H1 (cell line): Measurements from ENCODE around the gene NR2C2. TPM values are rescaled to one million over a fixed set of nuclear protein-coding genes. Genes with fewer than 3 reads are reported as not detected.

ENCODE experiments used
- CTCF ChIA-PET: fragments of 300-600 bp; sonication (Branson Sonifier 250); formaldehyde crosslinking; loops from one replicate; lab custom pipeline; 2021; ENCODE audit not compliant: partially characterized antibody; lab: Charles Lee
- POLR2A ChIA-PET: fragments of 300-600 bp; sonication (Branson Sonifier 250); formaldehyde crosslinking; loops from one replicate; lab custom pipeline; 2021; ENCODE audit warnings: inconsistent platforms; ENCODE audit not compliant: partially characterized antibody; lab: Charles Lee
- DNase-seq, 2 experiments: peaks; one replicate each; pipeline versions ENCODE4 v3.0.0 to v3.0.0-alpha.2; 2010 to 2022; ENCODE audit warnings: low spot score in 2 of 2, low read depth in 1 of 2, mixed read lengths in 1 of 2
- FAIRE-seq: peaks from 2 replicates; lab custom pipeline; 2011; peaks lifted over from hg19 to GRCh38; lab: Jason Lieb, UNC
- H2AFZ ChIP-seq: 2 replicates; pipeline ENCODE4 v1.8.1; 2012; ENCODE audit warnings: low read length, inconsistent platforms
- H2AK5ac ChIP-seq: 2 replicates; pipeline ENCODE4 v1.6.1; 2013; ENCODE audit warnings: low read depth, low read length
- H2BK120ac ChIP-seq: replicated peaks from 2 replicates; pipeline ENCODE3; 2013; ENCODE audit warnings: low read depth, low read length, inconsistent platforms
- H2BK12ac ChIP-seq: 2 replicates; pipeline ENCODE4 v1.6.1; 2013; ENCODE audit warnings: low read depth, low read length
- H2BK15ac ChIP-seq: 2 replicates; pipeline ENCODE4 v1.6.1; 2013; ENCODE audit warnings: low read length
- H2BK20ac ChIP-seq: 2 replicates; pipeline ENCODE4 v1.6.1; 2013; ENCODE audit warnings: low read length
- H2BK5ac ChIP-seq: 2 replicates; pipeline ENCODE4 v1.6.1; 2013; ENCODE audit warnings: low read depth, low read length
- H3K14ac ChIP-seq: 2 replicates; pipeline ENCODE4 v1.6.1; 2013; ENCODE audit warnings: inconsistent platforms; ENCODE audit not compliant: insufficient read length
- H3K18ac ChIP-seq: 2 replicates; pipeline ENCODE4 v1.6.1; 2013; ENCODE audit warnings: low read length; ENCODE audit errors: extremely low read depth
- H3K23ac ChIP-seq: 2 replicates; pipeline ENCODE4 v1.6.1; 2013; ENCODE audit warnings: inconsistent platforms; ENCODE audit not compliant: insufficient read length
- H3K23me2 ChIP-seq: 2 replicates; pipeline ENCODE4 v1.6.1; 2013; ENCODE audit warnings: low read depth, low read length
- H3K27ac ChIP-seq: 2 replicates; pipeline ENCODE4 v1.6.1; 2011; ENCODE audit warnings: low read depth, low read length, inconsistent platforms
- H3K27me3 ChIP-seq, 4 experiments: replicated peaks in 1 of 4; 1 replicate in 1 of 4; 2 replicates in 3 of 4; pipeline versions ENCODE4 v1.6.1 to v1.8.1; 2011 to 2013; ENCODE audit warnings: low read length in 3 of 4, mild to moderate bottlenecking in 3 of 4, inconsistent platforms in 2 of 4, mixed read lengths in 2 of 4, moderate library complexity in 1 of 4; ENCODE audit not compliant: control insufficient read depth in 3 of 4, insufficient read depth in 3 of 4; ENCODE audit errors: extremely low read depth in 1 of 4
- H3K36me3 ChIP-seq, 4 experiments: 2 replicates each; pipeline versions ENCODE4 v1.6.1 to v1.8.1; 2011 to 2013; ENCODE audit warnings: mild to moderate bottlenecking in 4 of 4, low read length in 3 of 4, moderate library complexity in 2 of 4, control low read depth in 1 of 4, inconsistent platforms in 1 of 4; ENCODE audit not compliant: insufficient read depth in 4 of 4, control insufficient read depth in 2 of 4
- H3K4ac ChIP-seq: replicated peaks from 2 replicates; pipeline ENCODE3; 2013; ENCODE audit warnings: low read length, low read depth, mixed read lengths, inconsistent platforms; ENCODE audit not compliant: insufficient read length
- H3K4me1 ChIP-seq, 4 experiments: replicated peaks in 1 of 4; 1 replicate in 1 of 4; 2 replicates in 3 of 4; pipeline versions ENCODE4 v1.6.1 to v1.8.1; 2011 to 2013; ENCODE audit warnings: low read length in 3 of 4, inconsistent platforms in 2 of 4, mixed read lengths in 1 of 4; ENCODE audit not compliant: insufficient read depth in 4 of 4, control insufficient read depth in 3 of 4
- H3K4me2 ChIP-seq, 2 experiments: 2 replicates each; pipeline versions ENCODE4 v1.6.1 to v1.8.1; 2011 to 2013; ENCODE audit warnings: low read depth in 2 of 2, low read length in 2 of 2, control low read depth in 1 of 2, inconsistent platforms in 1 of 2, mild to moderate bottlenecking in 1 of 2; ENCODE audit not compliant: insufficient read depth in 1 of 2
- H3K4me3 ChIP-seq, 4 experiments: fragments of 200-600, 300-600 bp in 1 of 4; sonication (generic), shearing (Covaris generic), sonication (Bioruptor Twin) in 1 of 4; 2 replicates each; pipeline versions ENCODE4 v1.5.1 to v1.8.1; 2011 to 2016; ENCODE audit warnings: low read length in 4 of 4, low read depth in 3 of 4, control low read depth in 2 of 4, inconsistent platforms in 2 of 4, mild to moderate bottlenecking in 2 of 4, mixed read lengths in 1 of 4, moderate library complexity in 1 of 4; ENCODE audit not compliant: insufficient read depth in 2 of 4; ENCODE audit errors: extremely low read depth in 1 of 4
- H3K56ac ChIP-seq: replicated peaks from 2 replicates; pipeline ENCODE3; 2013; ENCODE audit warnings: low read depth, mild to moderate bottlenecking, mixed read lengths, low read length, inconsistent platforms; ENCODE audit not compliant: insufficient read length
- H3K79me1 ChIP-seq: 2 replicates; pipeline ENCODE4 v1.6.1; 2013; ENCODE audit warnings: low read depth, low read length, control low read depth
- H3K79me2 ChIP-seq, 2 experiments: 2 replicates each; pipeline versions ENCODE4 v1.6.1 to v1.8.1; 2012 to 2013; ENCODE audit warnings: low read length in 2 of 2, mild to moderate bottlenecking in 2 of 2, inconsistent platforms in 1 of 2; ENCODE audit not compliant: insufficient read depth in 2 of 2, control insufficient read depth in 1 of 2
- H3K9ac ChIP-seq, 4 experiments: replicated peaks in 1 of 4; 1 replicate in 1 of 4; 2 replicates in 3 of 4; pipeline versions ENCODE4 v1.6.1 to v1.8.1; 2011 to 2013; ENCODE audit warnings: low read depth in 3 of 4, low read length in 3 of 4, control low read depth in 2 of 4, mild to moderate bottlenecking in 2 of 4, moderate library complexity in 2 of 4, inconsistent platforms in 1 of 4; ENCODE audit errors: extremely low read depth in 1 of 4
- H3K9me3 ChIP-seq, 2 experiments: 2 replicates each; pipeline versions ENCODE4 v1.6.1 to v1.8.1; 2012 to 2013; ENCODE audit warnings: mild to moderate bottlenecking in 2 of 2, moderate library complexity in 2 of 2, control low read depth in 1 of 2, inconsistent platforms in 1 of 2, low read depth in 1 of 2, low read length in 1 of 2, mixed read lengths in 1 of 2; ENCODE audit not compliant: insufficient read depth in 2 of 2
- H4K20me1 ChIP-seq, 2 experiments: replicated peaks in 1 of 2; 2 replicates each; pipeline versions ENCODE3 to v1.8.1; 2011 to 2013; ENCODE audit warnings: inconsistent platforms in 2 of 2, low read length in 2 of 2, mild to moderate bottlenecking in 1 of 2; ENCODE audit not compliant: insufficient read depth in 2 of 2, control insufficient read depth in 1 of 2
- H4K5ac ChIP-seq: 2 replicates; pipeline ENCODE4 v1.6.1; 2013; ENCODE audit warnings: low read length, low read depth, mixed read lengths, inconsistent platforms; ENCODE audit not compliant: insufficient read length
- H4K8ac ChIP-seq: 2 replicates; pipeline ENCODE4 v1.8.0; 2013; ENCODE audit warnings: mild to moderate bottlenecking, moderate library complexity, low read length, inconsistent platforms; ENCODE audit not compliant: insufficient read depth; ENCODE audit errors: extremely low read depth
- H4K91ac ChIP-seq: replicated peaks from 2 replicates; pipeline ENCODE3; 2013; ENCODE audit warnings: low read length, mixed read lengths, inconsistent platforms; ENCODE audit not compliant: insufficient read length
- ASH2L ChIP-seq: fragments of 200-600, 300-600 bp; sonication (generic); IDR thresholded peaks from one replicate; pipeline ENCODE4 v1.7.1; 2017; ENCODE audit warnings: low read length
- BACH1 ChIP-seq: IDR thresholded peaks from 2 replicates; pipeline ENCODE4 v1.6.1; 2012; ENCODE audit warnings: low read length, improper control_type of control experiment
- CEBPB ChIP-seq: IDR thresholded peaks from 2 replicates; pipeline ENCODE4 v1.6.1; 2012; ENCODE audit warnings: low read depth, low read length
- EGR1 ChIP-seq: IDR thresholded peaks from 2 replicates; pipeline ENCODE4 v1.6.1; 2011; ENCODE audit warnings: low read depth, low read length, borderline replicate concordance
- JUND ChIP-seq: IDR thresholded peaks from 2 replicates; pipeline ENCODE4 v1.6.1; 2011; ENCODE audit warnings: mild to moderate bottlenecking, improper control_type of control experiment, low read length
- KDM5A ChIP-seq: fragments of 200-600 bp; IDR thresholded peaks from 2 replicates; pipeline ENCODE4 v1.7.1; 2012; ENCODE audit warnings: mild to moderate bottlenecking, low read length, inconsistent platforms, mixed read lengths
- MAFK ChIP-seq: IDR thresholded peaks from 2 replicates; pipeline ENCODE4 v1.6.1; 2012; ENCODE audit warnings: low read depth, mild to moderate bottlenecking, improper control_type of control experiment, low read length
- SIN3A ChIP-seq, 2 experiments: IDR thresholded peaks in 1 of 2; conservative IDR thresholded peaks in 1 of 2; 2 replicates each; pipeline ENCODE4 v1.6.1; 2011 to 2012; ENCODE audit warnings: low read length in 2 of 2, improper control_type of control experiment in 1 of 2, low read depth in 1 of 2, mild to moderate bottlenecking in 1 of 2
- SIRT6 ChIP-seq: IDR thresholded peaks from one replicate; pipeline ENCODE4 v1.7.1; 2012; ENCODE audit warnings: low read length, inconsistent platforms
- SP4 ChIP-seq: IDR thresholded peaks from 2 replicates; pipeline ENCODE4 v1.6.1; 2012; ENCODE audit warnings: low read length, inconsistent platforms
- WGBS, 2 experiments: shearing (Covaris generic) in 1 of 2; methylation state at CpG; one replicate each; pipeline versions ENCODE4 v1.1.6 to v1.1.7; 2013 to 2015; ENCODE audit warnings: low lambda C conversion rate in 2 of 2, mixed read lengths in 2 of 2, inconsistent platforms in 1 of 2, low coverage in 1 of 2, missing lambda C conversion rate in 1 of 2; ENCODE audit not compliant: insufficient replicate concordance in 2 of 2, insufficient coverage in 1 of 2, insufficient read length in 1 of 2; ENCODE audit errors: extremely low coverage in 1 of 2, missing lambda C conversion rate in 1 of 2; 5-methylcytosine and 5-hydroxymethylcytosine counted together
- polyA plus RNA-seq, 7 experiments: library from polyadenylated mRNA; depleted of rRNA in 3 of 7; stranded (reverse) in 5 of 7; unstranded in 2 of 7; fragments of >200 nt in 5 of 7; fragments of 200-250 nt in 2 of 7; gene quantifications; 1 replicate in 5 of 7; 2 replicates in 1 of 7; 4 replicates in 1 of 7; pipeline versions ENCODE4 v1.2.1 to v1.2.3, GENCODE V29; 2011 to 2013; ENCODE audit warnings: missing spikeins in 2 of 7, mixed read lengths in 2 of 7
- total RNA-seq: library from RNA; stranded (reverse); fragmentation: NEBNext Ultra II Directional; extraction: Animal tissue kit (Norgen Biotek cat#: 25700); gene quantifications from 2 replicates; pipeline ENCODE4 v1.2.1, GENCODE V29; 2021
- TF ChIP-seq, protein P1 (sequence below): IDR thresholded peaks from 2 replicates; pipeline ENCODE4 v1.6.1; 2011; ENCODE audit warnings: low read length, improper control_type of control experiment

The NR2C2 gene
- total and polyA plus RNA-seq, 2 of the 8 experiments (the other 6 are each of a cell fraction or from before 2014, with no cell fraction given): 16.6 to 44.4 TPM

DNA sequence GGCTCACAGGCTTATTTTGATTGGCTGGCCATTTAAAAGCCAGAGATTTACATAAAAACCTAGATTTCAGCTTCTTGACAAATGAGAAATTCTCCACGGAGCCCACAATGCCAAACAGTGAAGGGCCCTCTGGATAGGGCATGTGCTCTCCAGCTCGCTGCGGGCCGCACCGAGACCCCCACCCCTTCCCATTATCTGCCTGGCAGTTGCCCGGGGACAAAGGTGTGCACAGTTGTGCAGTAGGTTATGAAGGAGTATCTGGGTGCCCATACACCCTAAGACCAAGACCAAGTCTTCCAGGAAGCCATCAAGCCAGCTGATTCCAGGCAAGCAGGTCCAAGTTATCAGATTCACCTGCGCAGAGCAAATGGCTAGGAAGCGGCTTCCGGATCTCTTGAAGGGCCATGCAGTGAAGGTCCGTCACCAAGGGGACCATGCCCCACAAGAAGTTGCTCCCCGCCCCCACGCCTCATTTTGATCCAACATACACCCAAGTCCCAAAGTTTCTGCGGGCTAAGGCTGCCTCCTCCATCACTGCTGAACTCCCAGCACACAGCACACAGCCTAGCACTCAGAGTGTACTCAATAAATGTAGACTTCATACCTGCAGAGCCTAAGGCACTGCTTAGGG, 116.4 kb downstream of the NR2C2 start:
- no peak overlapping the region for H3K14ac ChIP-seq
- POLR2A ChIA-PET: interaction anchor here (0.8 to 4.0 kb wide), 3 partner anchors 8 to 28 kb away, joined by 4 to 17 read pairs (median 7); no protein-coding TSS in a partner anchor
- peak overlapping the region; percentile 83 to 88 for H3K4me2 ChIP-seq
- H3K79me1 ChIP-seq: peaks cover 15% of the 10 kb centered on the region
- H3K36me3 ChIP-seq: peaks cover 4 to 10% (median 7%) of the 10 kb centered on the region in 4 experiments
- H3K23me2 ChIP-seq: peaks cover 7% of the 10 kb centered on the region; the same call in 1 of the 2 replicates
- H3K23ac ChIP-seq: no peak overlapping the region
- no peak overlapping the region for H2AK5ac ChIP-seq
- H4K91ac ChIP-seq: no peak overlapping the region
- H3K4ac ChIP-seq: no peak overlapping the region
- CTCF ChIA-PET: interaction anchor here (0.6 to 1.3 kb wide), 3 partner anchors 10 to 303 kb away, joined by 3 to 6 read pairs (median 3); no protein-coding TSS in a partner anchor
- peaks cover 0 to 5% of the 10 kb centered on the region in 2 experiments for H4K20me1 ChIP-seq
- peaks cover 0 to 11% (median 6%) of the 10 kb centered on the region in 4 experiments; a peak in 5 of 7 replicates for H3K4me1 ChIP-seq
- no peak overlapping the region for H2BK5ac ChIP-seq
- no peak overlapping the region for H2BK15ac ChIP-seq
- no peak overlapping the region for H2BK20ac ChIP-seq
- 88% methylated on average over 13 of the region's 13 CpGs; no CpG with 5 or more reads in 1 of the 2 experiments for WGBS, 2 experiments
- H2BK12ac ChIP-seq: no peak overlapping the region
- H3K27me3 ChIP-seq: no peaks in the 10 kb centered on the region
- no peak overlapping the region for H2AFZ ChIP-seq
- no peak overlapping the region for H4K8ac ChIP-seq
- H4K5ac ChIP-seq: no peak overlapping the region
- FAIRE-seq: no peak
- H3K9me3 ChIP-seq: no peaks in the 10 kb centered on the region; a peak in 1 of 4 replicates
- no peak overlapping the region for H3K18ac ChIP-seq
- no peak overlapping the region for H3K27ac ChIP-seq
- peak overlapping the region; percentile 81 to 97 (median 89); a peak in 7 of 8 replicates for H3K4me3 ChIP-seq
- H3K9ac ChIP-seq: peak overlapping the region in 2 of 4 experiments; percentile 2 to 94; a peak in 2 of 7 replicates
- H3K79me2 ChIP-seq: peaks cover 9 to 36% of the 10 kb centered on the region in 2 experiments; a peak in 3 of 4 replicates
- no peak overlapping the region for H3K56ac ChIP-seq
- H2BK120ac ChIP-seq: no peak overlapping the region
- no peak for DNase-seq
- TF ChIP-seq SP4: no peak
- TF ChIP-seq SIRT6: no peak
- no peak for TF ChIP-seq SIN3A (conservative IDR thresholded peaks at IDR 0.05 in 1 of 2, IDR thresholded peaks at IDR 0.05 in 1 of 2; ENCODE audit: low read depth in 1 of 2, low read length in 2 of 2)
- TF ChIP-seq KDM5A: no peak
- no peak for TF ChIP-seq CEBPB
- no peak for TF ChIP-seq ASH2L
- no peak for TF ChIP-seq JUND
- TF ChIP-seq MAFK: no peak
- TF ChIP-seq, protein P1, sequence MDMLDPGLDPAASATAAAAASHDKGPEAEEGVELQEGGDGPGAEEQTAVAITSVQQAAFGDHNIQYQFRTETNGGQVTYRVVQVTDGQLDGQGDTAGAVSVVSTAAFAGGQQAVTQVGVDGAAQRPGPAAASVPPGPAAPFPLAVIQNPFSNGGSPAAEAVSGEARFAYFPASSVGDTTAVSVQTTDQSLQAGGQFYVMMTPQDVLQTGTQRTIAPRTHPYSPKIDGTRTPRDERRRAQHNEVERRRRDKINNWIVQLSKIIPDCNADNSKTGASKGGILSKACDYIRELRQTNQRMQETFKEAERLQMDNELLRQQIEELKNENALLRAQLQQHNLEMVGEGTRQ: no peak
- no peak for TF ChIP-seq BACH1
- no peak for TF ChIP-seq EGR1
